Neutrophil (primary cell): ENCODE measurements around the gene KIF6.

ENCODE experiments used
- H3K27ac ChIP-seq: fragments of 200-600 bp; sonication (generic); 2 replicates; pipeline ENCODE4 v1.5.1; 2016; ENCODE audit warnings: mild to moderate bottlenecking, moderate library complexity
- H3K27me3 ChIP-seq: fragments of 200-600 bp; sonication (generic); 2 replicates; pipeline ENCODE4 v1.6.0; 2016; ENCODE audit warnings: mild to moderate bottlenecking
- H3K36me3 ChIP-seq: fragments of 200-600 bp; sonication (generic); 2 replicates; pipeline ENCODE4 v1.5.1; 2017
- H3K4me1 ChIP-seq, 2 experiments: fragments of 200-600 bp in 1 of 2; sonication (generic) in 1 of 2; 1 replicate in 1 of 2; 2 replicates in 1 of 2; pipeline versions ENCODE4 v1.5.1 to v1.6.1; 2013 to 2016; ENCODE audit warnings: low read depth in 1 of 2, low read length in 1 of 2, mild to moderate bottlenecking in 1 of 2, moderate library complexity in 1 of 2; ENCODE audit not compliant: control insufficient read depth in 1 of 2, insufficient read depth in 1 of 2
- H3K4me3 ChIP-seq, 2 experiments: fragments of 200-600 bp in 1 of 2; sonication (generic) in 1 of 2; 1 replicate in 1 of 2; 2 replicates in 1 of 2; pipeline ENCODE4 v1.5.1; 2013 to 2016; ENCODE audit warnings: low read depth in 1 of 2, low read length in 1 of 2, mild to moderate bottlenecking in 1 of 2, moderate library complexity in 1 of 2
- H3K9me3 ChIP-seq: fragments of 200-600 bp; sonication (generic); 2 replicates; pipeline ENCODE4 v1.5.1; 2016
- TF ChIP-seq, protein P1 (sequence below): fragments of 200-600 bp; sonication (generic); IDR thresholded peaks from 2 replicates; pipeline ENCODE4 v1.5.1; 2016; ENCODE audit warnings: antibody characterized with exemption

KIF6 gene

DNA sequence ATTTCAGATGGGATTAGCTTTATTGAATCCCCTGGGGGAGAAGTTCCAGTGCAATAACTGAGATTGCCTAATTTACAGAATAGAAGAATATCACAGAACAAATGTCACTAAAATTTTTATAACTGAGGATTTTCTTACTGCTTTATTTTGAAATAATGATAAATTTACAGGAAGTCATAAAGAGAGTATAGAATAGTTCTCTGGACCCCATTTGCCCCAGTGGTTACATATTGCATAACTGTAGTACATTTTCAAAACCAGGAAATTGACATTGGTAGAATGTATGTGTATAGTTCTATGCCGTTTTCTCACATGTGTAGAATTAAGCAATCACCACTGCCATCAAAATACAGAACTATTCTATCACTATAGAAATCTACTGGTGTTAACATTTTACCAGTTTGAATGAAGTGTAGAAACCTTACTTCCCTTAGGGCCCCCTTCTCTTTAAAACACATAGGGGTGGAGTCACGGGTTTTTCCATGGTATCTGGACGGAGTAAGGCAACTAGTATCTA lies 18.3 kb downstream of the KIF6 start:
- H3K27me3 ChIP-seq = no peaks in the 10 kb centered on the region
- no peak overlapping the region for H3K4me3 ChIP-seq
- H3K9me3 ChIP-seq = no peaks in the 10 kb centered on the region
- no peaks in the 10 kb centered on the region for H3K36me3 ChIP-seq
- TF ChIP-seq, protein P1, sequence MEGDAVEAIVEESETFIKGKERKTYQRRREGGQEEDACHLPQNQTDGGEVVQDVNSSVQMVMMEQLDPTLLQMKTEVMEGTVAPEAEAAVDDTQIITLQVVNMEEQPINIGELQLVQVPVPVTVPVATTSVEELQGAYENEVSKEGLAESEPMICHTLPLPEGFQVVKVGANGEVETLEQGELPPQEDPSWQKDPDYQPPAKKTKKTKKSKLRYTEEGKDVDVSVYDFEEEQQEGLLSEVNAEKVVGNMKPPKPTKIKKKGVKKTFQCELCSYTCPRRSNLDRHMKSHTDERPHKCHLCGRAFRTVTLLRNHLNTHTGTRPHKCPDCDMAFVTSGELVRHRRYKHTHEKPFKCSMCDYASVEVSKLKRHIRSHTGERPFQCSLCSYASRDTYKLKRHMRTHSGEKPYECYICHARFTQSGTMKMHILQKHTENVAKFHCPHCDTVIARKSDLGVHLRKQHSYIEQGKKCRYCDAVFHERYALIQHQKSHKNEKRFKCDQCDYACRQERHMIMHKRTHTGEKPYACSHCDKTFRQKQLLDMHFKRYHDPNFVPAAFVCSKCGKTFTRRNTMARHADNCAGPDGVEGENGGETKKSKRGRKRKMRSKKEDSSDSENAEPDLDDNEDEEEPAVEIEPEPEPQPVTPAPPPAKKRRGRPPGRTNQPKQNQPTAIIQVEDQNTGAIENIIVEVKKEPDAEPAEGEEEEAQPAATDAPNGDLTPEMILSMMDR = no peak
- H3K4me1 ChIP-seq = peaks cover 0 to 17% of the 10 kb centered on the region in 2 experiments
- no peak overlapping the region for H3K27ac ChIP-seq

DNA sequence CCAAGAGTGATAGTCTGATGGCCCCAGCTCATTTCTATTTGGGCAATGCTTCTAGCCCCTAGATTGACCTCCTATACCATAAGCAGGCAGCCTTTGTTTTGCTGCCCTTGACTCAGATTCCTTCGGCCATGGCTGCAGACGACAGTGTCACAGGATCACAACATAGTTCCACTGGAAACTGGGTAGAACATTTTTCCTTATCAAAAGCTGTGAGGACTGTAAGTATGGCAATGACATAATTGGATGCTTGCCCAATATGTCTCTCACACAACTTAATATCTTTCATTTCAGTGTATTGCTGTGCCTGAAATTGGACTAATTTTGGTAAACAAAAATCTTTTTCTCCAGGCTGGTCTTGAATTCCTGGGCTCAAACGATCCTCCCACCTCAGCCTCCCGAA lies 22.9 kb downstream of the KIF6 start:
- Histone ChIP-seq H3K9me3 (no peaks in the 10 kb centered on the region), H3K27ac (no peak overlapping the region), H3K36me3 (no peaks in the 10 kb centered on the region), H3K27me3 (no peaks in the 10 kb centered on the region), H3K4me1 (peaks cover 0 to 8% of the 10 kb centered on the region in 2 experiments), H3K4me3 (no peak overlapping the region)
- TF ChIP-seq, protein P1 = no peak

DNA sequence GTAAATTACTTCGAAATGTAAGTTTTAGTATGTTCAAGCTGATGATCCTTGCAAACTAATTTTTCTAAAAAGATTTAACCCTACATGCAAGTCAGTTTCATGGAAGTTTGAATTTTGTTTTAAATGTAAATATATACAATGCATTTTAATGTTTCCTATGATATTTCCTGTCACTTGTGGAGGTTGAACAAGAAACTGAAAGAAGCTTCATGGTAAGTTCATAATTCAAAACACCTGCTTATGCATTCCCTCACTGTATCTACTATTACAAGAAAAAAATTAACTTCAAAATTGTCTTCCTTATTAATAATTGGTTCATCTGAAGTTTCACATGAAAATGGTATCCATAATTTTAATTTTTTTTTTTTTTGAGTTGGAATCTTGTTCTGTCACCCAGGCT lies 24.8 kb downstream of the KIF6 start:
- no peaks in the 10 kb centered on the region for H3K9me3 ChIP-seq
- TF ChIP-seq, protein P1 = no peak
- H3K36me3 ChIP-seq = no peaks in the 10 kb centered on the region
- no peak overlapping the region for H3K27ac ChIP-seq
- no peaks in the 10 kb centered on the region for H3K27me3 ChIP-seq
- H3K4me1 ChIP-seq = no peaks in the 10 kb centered on the region
- H3K4me3 ChIP-seq = no peak overlapping the region

DNA sequence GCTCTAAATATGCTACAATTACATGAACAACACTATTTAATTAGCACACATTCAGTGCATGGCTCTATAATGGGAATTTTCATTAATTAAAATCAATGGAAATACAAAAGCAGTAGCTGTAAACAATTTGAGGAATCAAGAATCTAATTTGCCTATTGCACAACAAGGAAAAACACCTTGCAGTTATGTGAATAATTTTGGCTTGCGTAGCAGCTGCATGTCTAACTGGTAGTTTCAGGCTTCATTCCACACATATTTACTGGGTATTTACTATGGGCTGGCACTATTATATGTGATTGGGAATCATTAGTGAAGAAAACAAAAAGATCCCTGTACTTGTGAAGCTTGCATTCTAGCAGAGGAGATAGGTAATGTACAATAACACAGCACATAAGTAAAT lies 26.4 kb downstream of the KIF6 start:
- no peaks in the 10 kb centered on the region for H3K9me3 ChIP-seq

DNA sequence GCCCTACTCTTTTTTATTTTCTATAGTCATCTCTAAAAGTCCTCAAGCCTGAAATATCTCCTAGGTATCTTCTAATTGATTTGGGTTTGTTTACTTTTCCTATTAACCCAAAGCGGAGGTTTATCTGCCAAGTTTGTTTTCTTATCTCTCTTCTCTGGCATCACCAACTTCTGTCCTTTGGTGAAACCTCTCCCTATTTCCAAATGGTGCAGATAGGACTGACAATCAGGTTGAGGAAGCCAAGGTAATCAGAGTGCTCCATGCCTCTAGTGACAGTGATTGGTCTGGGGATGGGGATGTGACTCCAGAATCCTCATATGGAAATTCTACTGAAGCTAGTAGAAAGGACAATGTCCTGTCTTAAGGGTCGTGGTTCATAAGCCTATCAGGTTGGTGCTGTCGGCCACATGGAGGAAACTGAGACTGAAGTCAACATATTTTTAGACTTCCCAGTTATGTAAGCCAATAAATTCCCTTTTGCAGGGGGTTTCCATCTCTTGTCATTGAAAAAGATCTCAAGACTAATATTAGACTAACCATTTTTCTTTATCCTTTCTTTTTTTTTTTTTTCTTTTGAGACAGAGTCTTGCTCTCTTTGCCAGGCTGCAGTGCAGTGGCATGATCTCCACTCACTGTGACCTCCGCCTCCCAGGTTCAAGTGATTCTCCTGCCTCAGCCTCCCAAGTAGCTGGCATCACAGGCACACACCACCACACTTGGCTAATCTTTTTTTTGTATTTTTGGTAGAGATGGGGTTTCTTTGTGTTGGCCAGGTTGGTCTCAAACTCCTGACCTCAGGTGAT lies 28.0 kb downstream of the KIF6 start:
- TF ChIP-seq, protein P1 = no peak
- Histone ChIP-seq H3K4me1 (no peaks in the 10 kb centered on the region), H3K27me3 (peaks cover 4% of the 10 kb centered on the region), H3K36me3 (no peaks in the 10 kb centered on the region), H3K27ac (no peak overlapping the region), H3K4me3 (no peak overlapping the region), H3K9me3 (no peaks in the 10 kb centered on the region)

More for the DNA sequence above, 26.4 kb downstream of the KIF6 start:
- Histone ChIP-seq H3K4me3 (no peak overlapping the region), H3K27me3 (no peaks in the 10 kb centered on the region), H3K27ac (no peak overlapping the region), H3K4me1 (no peaks in the 10 kb centered on the region), H3K36me3 (no peaks in the 10 kb centered on the region)
- TF ChIP-seq, protein P1 = no peak
